Urothelium cell line (cell line): ENCODE results near the gene SLC13A4.
"Not testable (repeated sequence)": the region's sequence is repeated elsewhere in the genome, so short reads cannot be mapped to it uniquely, and the experiment has no call there.

Experiments
- DNase-seq: peaks from one replicate; pipeline ENCODE4 v3.0.0; 2011; ENCODE audit warnings: low spot score, mixed read lengths
- FAIRE-seq: peaks from 2 replicates; lab custom pipeline; 2011; peaks lifted over from hg19 to GRCh38; lab: Jason Lieb, UNC

Gene SLC13A4

DNA sequence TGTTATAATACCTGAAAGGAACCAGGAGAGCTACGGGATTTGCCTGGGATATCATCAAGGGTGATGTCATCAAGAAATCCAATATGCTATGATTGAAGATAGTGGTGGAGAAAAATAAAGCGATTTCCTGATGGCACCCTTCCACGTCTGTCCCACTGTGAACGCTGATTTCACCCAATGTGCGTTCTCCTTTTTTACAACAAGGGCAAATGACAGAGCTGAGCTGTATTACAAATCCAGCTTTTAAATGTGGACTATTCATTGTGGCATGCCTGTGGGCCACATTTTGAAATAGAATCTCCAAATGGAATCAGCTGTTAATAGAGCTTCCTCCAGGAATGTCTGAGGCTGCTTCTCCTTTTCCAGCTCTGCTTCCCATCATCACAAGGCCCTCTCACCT, 23.3 kb downstream of the SLC13A4 start:
- no peak for FAIRE-seq

GRCh38 chr7:135704074-135704473, 23.9 kb downstream of the SLC13A4 start:
- FAIRE-seq (no peak), DNase-seq (no peak)

More for the DNA sequence above, 23.3 kb downstream of the SLC13A4 start:
- no peak for DNase-seq

GRCh38 chr7:135697276-135698049, 30.5 kb downstream of the SLC13A4 start:
- no peak for DNase-seq
- no peak for FAIRE-seq

- no peak for FAIRE-seq
These were observed 34.4 kb downstream of the SLC13A4 start for GRCh38 chr7:135693558-135693957.

DNA sequence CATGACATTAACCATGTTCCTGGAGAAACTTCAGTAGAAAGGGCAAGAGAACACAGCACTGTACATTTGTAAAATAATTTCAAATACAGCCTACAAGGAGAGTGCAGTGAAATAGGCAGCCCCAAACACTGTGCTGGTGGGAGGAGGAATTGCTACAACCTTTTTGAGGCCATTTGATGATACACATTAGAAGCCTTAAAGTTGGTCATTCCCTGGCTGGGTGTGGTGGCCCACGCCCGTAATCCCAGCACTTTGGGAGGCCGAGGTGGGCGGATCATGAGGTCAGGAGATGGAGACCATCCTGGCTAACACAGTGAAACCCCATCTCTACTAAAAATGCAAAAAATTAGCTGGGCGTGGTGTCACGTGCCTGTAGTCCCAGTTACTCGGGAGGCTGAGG, 35.4 kb downstream of the SLC13A4 start:
- DNase-seq, FAIRE-seq: not testable (repeated sequence)

More at GRCh38 chr7:135693558-135693957, 34.4 kb downstream of the SLC13A4 start:
- no peak for DNase-seq

DNA sequence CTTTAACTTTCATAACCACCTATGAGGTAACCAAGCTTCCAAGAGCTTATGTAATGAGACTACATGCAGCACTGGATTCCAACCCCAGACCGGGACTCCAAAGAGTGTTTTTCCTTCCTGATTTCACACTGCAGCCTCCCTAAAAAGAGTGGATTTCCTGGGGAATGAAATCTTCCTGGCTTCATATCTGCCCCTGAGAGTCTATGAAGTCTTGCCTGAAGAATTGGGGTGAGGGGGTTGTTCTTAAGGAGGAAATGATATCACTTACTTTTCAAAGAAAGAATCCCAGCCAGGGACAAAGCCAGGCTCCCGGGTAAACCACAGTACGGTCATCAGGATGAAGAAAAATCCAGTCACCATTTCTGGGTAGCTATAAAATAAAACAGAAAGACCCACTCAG, 35.9 kb downstream of the SLC13A4 start:
- FAIRE-seq (no peak), DNase-seq (no peak)

- DNase-seq (peak; percentile 23), FAIRE-seq (no peak)
These were observed 37.4 kb downstream of the SLC13A4 start for GRCh38 chr7:135690566-135690965.

GRCh38 chr7:135687466-135687865, 40.5 kb downstream of the SLC13A4 start:
- FAIRE-seq (no peak), DNase-seq (no peak)

DNA sequence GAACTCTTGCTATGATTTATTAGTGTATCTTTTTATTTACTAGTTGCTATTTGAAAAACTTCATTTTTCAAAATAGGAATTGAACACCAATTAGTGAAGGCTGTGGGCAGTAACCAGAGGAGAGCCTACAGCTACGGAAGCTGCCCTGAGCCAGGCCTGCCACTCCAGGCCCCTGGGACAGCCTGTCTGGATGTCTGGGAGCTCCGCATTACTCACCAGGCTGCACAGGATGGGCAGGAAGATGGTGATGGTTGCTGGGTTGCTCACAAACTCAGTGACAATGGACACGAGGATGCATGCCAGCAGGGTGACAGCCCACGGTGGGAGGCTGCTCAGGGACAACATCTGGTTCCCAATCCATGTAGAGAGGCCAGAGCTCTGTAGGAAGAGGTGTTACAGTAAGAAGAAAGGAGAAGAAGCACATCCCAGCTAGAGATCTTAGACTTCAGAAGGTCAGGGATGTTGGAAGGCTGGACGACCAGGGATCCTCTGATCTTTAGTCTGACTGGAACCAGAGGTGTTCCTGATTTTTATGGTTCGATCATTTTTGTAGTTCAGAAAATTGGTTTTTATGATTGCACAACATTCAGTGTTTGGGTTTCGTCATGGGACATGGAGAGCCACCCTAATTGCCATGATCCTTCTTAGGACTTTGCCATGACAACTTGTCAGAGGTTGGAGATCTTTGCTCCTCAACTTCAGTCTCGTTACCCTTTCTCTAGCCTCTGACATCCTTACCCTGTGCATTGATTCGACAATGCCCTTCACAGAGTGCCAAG, 42.5 kb downstream of the SLC13A4 start:
- DNase-seq (no peak), FAIRE-seq (no peak)

GRCh38 chr7:135684699-135685098, 43.3 kb downstream of the SLC13A4 start:
- DNase-seq (no peak), FAIRE-seq (no peak)

DNA sequence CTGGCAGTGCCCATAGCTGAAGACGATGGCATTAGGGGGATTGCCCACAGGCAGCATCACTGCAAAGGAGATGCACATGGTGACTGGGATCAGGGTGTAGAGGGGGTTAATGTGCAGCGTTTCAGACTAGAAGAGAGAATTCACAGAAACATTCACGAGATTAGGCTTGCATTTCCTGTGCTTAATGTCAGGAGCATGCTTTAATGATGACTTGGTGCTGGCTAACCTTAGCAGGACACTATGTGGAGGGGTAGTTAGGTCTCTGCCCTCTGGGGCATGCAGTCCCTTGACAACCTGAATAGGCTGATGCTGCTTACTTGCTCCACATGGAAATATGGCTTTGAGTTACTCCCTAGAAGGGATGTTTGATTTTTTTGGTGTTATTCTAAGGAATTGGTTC, 43.9 kb downstream of the SLC13A4 start:
- DNase-seq (no peak), FAIRE-seq (no peak)

DNA sequence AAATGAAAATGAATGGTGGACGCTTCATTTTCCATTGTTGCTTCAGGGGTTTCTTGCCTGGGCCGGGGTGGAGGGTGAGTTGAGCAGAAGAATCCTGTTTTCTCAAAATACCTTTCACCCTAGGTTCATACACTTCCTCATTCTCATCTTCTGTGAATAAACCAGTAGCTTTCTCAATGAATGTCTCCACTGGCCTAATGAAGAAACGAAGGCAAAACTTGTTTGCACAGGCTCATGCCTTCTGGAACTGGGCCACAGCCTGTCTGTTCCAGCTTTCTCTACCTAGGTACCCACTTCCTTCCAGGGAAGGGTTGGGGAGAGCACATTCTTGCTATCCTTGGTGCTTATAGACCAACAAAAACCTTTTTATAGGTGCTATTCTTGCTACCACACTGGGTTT, 44.4 kb downstream of the SLC13A4 start:
- no peak for FAIRE-seq
- DNase-seq: no peak

GRCh38 chr7:135682191-135682590, 45.8 kb downstream of the SLC13A4 start:
- FAIRE-seq: no peak

GRCh38 chr7:135681762-135682161, 46.2 kb downstream of the SLC13A4 start:
- no peak for DNase-seq
- no peak for FAIRE-seq

More at GRCh38 chr7:135682191-135682590, 45.8 kb downstream of the SLC13A4 start:
- DNase-seq: no peak

DNA sequence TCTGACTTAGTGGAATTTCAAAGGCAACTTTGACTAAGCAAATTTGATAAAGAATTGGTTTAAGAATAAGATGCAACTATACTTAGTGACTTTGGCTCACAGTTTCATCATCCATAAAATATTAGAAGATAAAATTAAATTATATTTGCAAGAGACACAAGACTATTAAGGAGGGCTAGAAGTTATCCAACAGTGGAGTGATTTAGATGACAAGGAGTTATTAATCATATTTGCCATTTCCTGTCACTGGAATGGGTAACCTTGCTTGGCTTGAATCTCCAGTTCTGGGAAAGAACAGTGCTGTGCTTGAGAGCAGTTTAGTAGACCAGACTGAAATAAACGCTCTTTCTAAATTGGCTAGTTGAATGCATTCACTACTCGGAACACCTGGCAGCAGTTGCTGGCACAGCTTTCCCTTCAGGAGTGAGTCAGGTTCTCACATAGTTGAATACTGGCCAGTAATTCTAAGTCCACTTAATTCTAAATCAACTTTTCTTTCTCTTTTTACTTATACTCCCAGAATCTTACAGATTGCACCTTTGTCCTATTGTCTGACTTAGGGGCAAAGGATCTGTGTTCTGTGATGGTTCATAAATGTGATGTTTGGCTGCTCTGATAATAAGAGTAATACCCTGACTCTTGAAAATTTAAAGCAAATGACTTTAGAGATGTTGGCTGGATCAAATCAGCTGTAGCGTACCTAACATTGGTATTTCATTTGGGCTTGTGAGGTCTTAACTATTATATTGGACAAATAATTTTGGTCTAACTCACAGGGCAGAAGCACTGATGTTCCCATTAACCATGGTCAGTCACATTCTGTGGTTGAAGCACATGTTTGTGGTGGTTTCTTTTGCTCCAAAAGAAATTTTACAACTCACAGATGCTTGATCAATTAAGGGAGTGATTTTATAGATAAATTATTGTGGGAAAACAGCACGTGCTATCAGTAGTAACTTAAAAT, 49.1 kb downstream of the SLC13A4 start:
- DNase-seq: peak; percentile 27
- no peak for FAIRE-seq

DNA sequence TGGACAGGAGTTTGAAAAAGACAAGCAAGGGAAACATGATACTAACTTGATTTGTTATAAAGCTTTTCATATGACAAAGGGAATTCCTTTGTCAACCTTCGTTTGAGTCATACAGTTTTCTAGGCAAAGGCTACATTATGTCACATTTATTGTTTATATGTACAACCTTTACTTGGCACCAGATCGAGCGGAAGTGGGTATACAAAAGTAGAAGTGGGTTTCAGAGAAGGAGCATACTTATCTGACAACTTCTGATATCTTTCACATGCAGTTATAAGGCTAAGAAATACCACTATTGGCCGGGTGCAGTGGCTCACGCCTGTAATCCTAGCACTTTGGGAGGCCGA, 54.7 kb downstream of the SLC13A4 start:
- DNase-seq (no peak), FAIRE-seq (no peak)

DNA sequence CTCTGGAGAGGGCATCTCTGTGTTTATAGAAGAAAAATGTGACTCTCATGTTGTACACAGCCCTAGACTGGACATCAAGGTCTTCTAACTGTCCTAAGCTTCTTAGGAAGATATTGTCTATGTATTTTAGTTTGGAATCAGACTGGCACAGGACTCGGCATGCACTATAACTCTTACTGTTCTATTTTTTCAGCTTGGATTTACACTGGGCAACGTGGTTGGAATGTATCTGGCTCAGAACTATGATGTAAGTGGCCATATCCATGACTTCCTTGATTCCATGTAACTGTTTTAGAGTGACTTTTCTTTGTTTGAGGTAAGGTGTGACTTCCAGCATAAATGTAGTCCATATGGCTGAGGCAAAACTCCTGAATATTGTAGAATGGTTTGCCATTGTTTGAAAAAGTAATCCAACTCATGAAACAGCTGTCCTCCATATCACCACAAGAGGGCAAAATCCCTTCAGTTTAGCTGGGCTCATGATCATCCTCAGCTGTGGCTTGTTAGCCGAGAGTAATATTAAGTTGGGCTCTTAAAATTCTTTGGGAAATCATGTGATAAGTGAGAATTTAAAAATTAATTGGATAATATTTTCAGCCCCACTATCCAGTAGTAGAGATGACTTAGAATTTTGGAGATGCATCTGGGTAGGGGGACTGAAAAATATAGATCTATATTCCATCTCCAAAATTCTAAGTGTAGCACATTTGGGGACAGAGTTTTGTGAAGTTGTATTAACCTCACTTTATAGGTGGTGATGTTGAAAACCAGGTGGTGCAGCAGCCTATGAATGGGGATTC, 55.2 kb downstream of the SLC13A4 start:
- FAIRE-seq (no peak), DNase-seq (peak; percentile 48)

GRCh38 chr7:135670179-135670578, 57.8 kb downstream of the SLC13A4 start:
- FAIRE-seq (no peak), DNase-seq (no peak)

- no peak for DNase-seq
- no peak for FAIRE-seq
These were observed 58.2 kb downstream of the SLC13A4 start for GRCh38 chr7:135669774-135670173.

- not testable (repeated sequence) for FAIRE-seq, DNase-seq
These were observed 59.1 kb downstream of the SLC13A4 start for GRCh38 chr7:135668852-135669395.
